ENCODE results near the gene TACR1. TPM values are rescaled to one million over a fixed set of nuclear protein-coding genes. Genes with fewer than 3 reads are reported as not detected.
"Not testable (repeated sequence)": the region's sequence is repeated elsewhere in the genome, so short reads cannot be mapped to it uniquely, and the experiment has no call there.

The TACR1 gene, protein sequence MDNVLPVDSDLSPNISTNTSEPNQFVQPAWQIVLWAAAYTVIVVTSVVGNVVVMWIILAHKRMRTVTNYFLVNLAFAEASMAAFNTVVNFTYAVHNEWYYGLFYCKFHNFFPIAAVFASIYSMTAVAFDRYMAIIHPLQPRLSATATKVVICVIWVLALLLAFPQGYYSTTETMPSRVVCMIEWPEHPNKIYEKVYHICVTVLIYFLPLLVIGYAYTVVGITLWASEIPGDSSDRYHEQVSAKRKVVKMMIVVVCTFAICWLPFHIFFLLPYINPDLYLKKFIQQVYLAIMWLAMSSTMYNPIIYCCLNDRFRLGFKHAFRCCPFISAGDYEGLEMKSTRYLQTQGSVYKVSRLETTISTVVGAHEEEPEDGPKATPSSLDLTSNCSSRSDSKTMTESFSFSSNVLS
- polyA plus RNA-seq (2011; rRNA removed) = 0.14 and 0.30 TPM in 2 replicates
- 0.43 and 0.74 TPM in 2 replicates for polyA minus RNA-seq (2011; rRNA and poly(A)+ RNA removed)

GRCh38 chr2:75199428-75200011 lies at the start of gene TACR1:
Gene TACR1, minus strand, starts transcription at chr2:75199520. Its CDS starts 586 bp downstream, at chr2:75198934.
- CTCF ChIA-PET = interaction anchor here (0.6 to 3.6 kb wide), 59 partner anchors 10 to 508 kb away, joined by 3 to 40 read pairs (median 4); no protein-coding TSS in a partner anchor
- TF ChIP-seq, protein P1, sequence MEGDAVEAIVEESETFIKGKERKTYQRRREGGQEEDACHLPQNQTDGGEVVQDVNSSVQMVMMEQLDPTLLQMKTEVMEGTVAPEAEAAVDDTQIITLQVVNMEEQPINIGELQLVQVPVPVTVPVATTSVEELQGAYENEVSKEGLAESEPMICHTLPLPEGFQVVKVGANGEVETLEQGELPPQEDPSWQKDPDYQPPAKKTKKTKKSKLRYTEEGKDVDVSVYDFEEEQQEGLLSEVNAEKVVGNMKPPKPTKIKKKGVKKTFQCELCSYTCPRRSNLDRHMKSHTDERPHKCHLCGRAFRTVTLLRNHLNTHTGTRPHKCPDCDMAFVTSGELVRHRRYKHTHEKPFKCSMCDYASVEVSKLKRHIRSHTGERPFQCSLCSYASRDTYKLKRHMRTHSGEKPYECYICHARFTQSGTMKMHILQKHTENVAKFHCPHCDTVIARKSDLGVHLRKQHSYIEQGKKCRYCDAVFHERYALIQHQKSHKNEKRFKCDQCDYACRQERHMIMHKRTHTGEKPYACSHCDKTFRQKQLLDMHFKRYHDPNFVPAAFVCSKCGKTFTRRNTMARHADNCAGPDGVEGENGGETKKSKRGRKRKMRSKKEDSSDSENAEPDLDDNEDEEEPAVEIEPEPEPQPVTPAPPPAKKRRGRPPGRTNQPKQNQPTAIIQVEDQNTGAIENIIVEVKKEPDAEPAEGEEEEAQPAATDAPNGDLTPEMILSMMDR (IDR thresholded peaks at IDR 0.05; ENCODE audit: low read depth, low read length) = peak; percentile 88
- Histone ChIP-seq H3K4me3 (ENCODE audit: low read depth, low read length) (peak within 1 kb of the TSS; percentile 62), H3K27ac (ENCODE audit: low read depth, low read length) (no peak within 1 kb of the TSS), H3K27me3 (ENCODE audit: control insufficient read depth, insufficient read depth, low read length) (peaks cover 21% of the 10 kb centered on the region), H3K9me3 (ENCODE audit: control insufficient read depth, insufficient read depth, low read length) (no peaks in the 10 kb centered on the region; the same call in 1 of the 2 replicates)
- peak; percentile 56 for DNase-seq (ENCODE audit: low read depth, low spot score)
- POLR2A ChIA-PET = interaction anchor here (0.6 to 1.8 kb wide), 3 partner anchors 58 to 407 kb away, joined by 3 to 6 read pairs (median 4); partner anchors contain the start of gene EVA1A

GRCh38 chr2:75248581-75248980 lies 49.3 kb upstream of the TACR1 start:
- CTCF ChIA-PET; H3K27me3 ChIP-seq (ENCODE audit: control insufficient read depth, insufficient read depth, low read length); H3K9me3 ChIP-seq (ENCODE audit: control insufficient read depth, insufficient read depth, low read length); POLR2A ChIA-PET; DNase-seq (ENCODE audit: low read depth, low spot score); H3K4me3 ChIP-seq (ENCODE audit: low read depth, low read length): not testable (repeated sequence)
- peak overlapping the region; percentile 39 for H3K27ac ChIP-seq (ENCODE audit: low read depth, low read length)

- Histone ChIP-seq H3K27ac (ENCODE audit: low read depth, low read length) (peak overlapping the region; percentile 49), H3K4me3 (ENCODE audit: low read depth, low read length) (no peak overlapping the region), H3K9me3 (ENCODE audit: control insufficient read depth, insufficient read depth, low read length) (peaks cover 5% of the 10 kb centered on the region), H3K27me3 (ENCODE audit: control insufficient read depth, insufficient read depth, low read length) (no peaks in the 10 kb centered on the region)
- ChIA-PET CTCF (interaction anchor here (1.3 kb wide), 1 partner anchor 47 kb away, joined by 3 read pairs; the partner anchor contains the start of gene TACR1), POLR2A (no interaction called here)
- DNase-seq (ENCODE audit: low read depth, low spot score) = no peak
- TF ChIP-seq, protein P1 (IDR thresholded peaks at IDR 0.05; ENCODE audit: low read depth, low read length) = no peak
Observed at GRCh38 chr2:75246441-75247167, 47.3 kb upstream of the TACR1 start.

- CTCF ChIA-PET = no interaction called here
Observed at GRCh38 chr2:75243219-75243618, 43.9 kb upstream of the TACR1 start.

DNA sequence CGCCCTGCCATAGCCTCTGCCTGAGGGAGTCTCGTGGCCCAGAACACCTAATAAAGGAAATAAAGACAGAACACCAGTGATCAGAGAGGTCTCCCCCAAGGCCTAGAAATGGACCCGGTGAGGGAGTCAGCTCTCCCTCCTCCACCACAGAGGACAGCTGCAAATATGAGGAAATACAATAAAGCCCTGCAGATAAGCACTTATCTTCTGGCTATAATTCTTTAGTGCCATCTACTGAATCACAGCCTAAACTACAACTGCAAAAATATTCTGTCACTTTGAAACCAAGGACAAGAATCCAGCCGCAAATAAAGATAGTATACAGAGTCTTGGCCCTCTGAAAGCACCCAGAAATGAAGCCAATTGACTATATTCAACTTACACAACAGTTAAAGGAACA lies 42.4 kb upstream of the TACR1 start:
- no peak for DNase-seq (ENCODE audit: low read depth, low spot score)
- TF ChIP-seq, protein P1 (IDR thresholded peaks at IDR 0.05; ENCODE audit: low read depth, low read length) = peak; percentile 23; the same call in 1 of the 2 replicates

More at GRCh38 chr2:75243219-75243618, 43.9 kb upstream of the TACR1 start:
- POLR2A ChIA-PET = no interaction called here
- peaks cover 12% of the 10 kb centered on the region for H3K9me3 ChIP-seq (ENCODE audit: control insufficient read depth, insufficient read depth, low read length)
- no peak overlapping the region for H3K27ac ChIP-seq (ENCODE audit: low read depth, low read length)
- DNase-seq (ENCODE audit: low read depth, low spot score) = no peak
- H3K4me3 ChIP-seq (ENCODE audit: low read depth, low read length) = no peak overlapping the region
- TF ChIP-seq, protein P1 (IDR thresholded peaks at IDR 0.05; ENCODE audit: low read depth, low read length) = no peak
- no peaks in the 10 kb centered on the region for H3K27me3 ChIP-seq (ENCODE audit: control insufficient read depth, insufficient read depth, low read length)

More for the DNA sequence above, 42.4 kb upstream of the TACR1 start:
- Histone ChIP-seq H3K9me3 (ENCODE audit: control insufficient read depth, insufficient read depth, low read length) (peaks cover 12% of the 10 kb centered on the region), H3K27me3 (ENCODE audit: control insufficient read depth, insufficient read depth, low read length) (no peaks in the 10 kb centered on the region), H3K27ac (ENCODE audit: low read depth, low read length) (no peak overlapping the region), H3K4me3 (ENCODE audit: low read depth, low read length) (no peak overlapping the region)
- ChIA-PET CTCF (interaction anchor here (1.0 to 2.4 kb wide), 2 partner anchors 19 to 42 kb away, joined by 3 to 8 read pairs; partner anchors contain the start of gene TACR1), POLR2A (no interaction called here)

All from AG04450 (cell line).